ENCODE measurements around the gene BRPF1. TPM values are rescaled to one million over a fixed set of nuclear protein-coding genes. Genes with fewer than 3 reads are reported as not detected.

The BRPF1 gene
- total RNA-seq, 1 donor from 2014 or later = 23.0 TPM

DNA sequence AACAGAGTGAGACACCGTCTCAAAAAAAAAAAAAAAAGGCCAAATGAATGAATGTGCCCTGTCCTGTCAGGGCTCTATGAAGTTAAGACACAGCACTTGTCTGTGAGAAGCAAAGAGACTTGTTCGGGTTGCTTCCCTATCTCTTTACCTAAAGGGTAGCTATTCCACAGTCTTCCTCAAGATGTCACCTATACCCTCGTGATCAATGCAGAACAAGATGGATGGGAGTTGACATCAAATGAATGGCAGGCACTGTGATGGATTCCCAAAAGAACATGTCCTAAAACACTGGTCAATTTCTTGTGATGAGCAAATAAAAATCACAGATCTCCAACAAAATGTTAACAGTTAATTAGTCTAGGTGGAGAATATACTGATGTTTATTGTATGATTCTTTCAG is 51.2 kb downstream of the BRPF1 start:
- Mint-ChIP-seq H3K36me3 (ENCODE audit: unreplicated experiment) (peaks cover 39% of the 10 kb centered on the region), H3K4me1 (ENCODE audit: unreplicated experiment) (no peaks in the 10 kb centered on the region), H3K9me3 (ENCODE audit: unreplicated experiment) (no peaks in the 10 kb centered on the region), H3K27ac (ENCODE audit: unreplicated experiment) (no peak overlapping the region), H3K4me3 (ENCODE audit: unreplicated experiment) (no peak overlapping the region), H3K27me3 (ENCODE audit: unreplicated experiment) (no peaks in the 10 kb centered on the region)
- no peak for DNase-seq (ENCODE audit: extremely low spot score, unreplicated experiment)
- TF ChIP-seq CTCF (IDR thresholded peaks at IDR 0.05) = peak; percentile 19

DNA sequence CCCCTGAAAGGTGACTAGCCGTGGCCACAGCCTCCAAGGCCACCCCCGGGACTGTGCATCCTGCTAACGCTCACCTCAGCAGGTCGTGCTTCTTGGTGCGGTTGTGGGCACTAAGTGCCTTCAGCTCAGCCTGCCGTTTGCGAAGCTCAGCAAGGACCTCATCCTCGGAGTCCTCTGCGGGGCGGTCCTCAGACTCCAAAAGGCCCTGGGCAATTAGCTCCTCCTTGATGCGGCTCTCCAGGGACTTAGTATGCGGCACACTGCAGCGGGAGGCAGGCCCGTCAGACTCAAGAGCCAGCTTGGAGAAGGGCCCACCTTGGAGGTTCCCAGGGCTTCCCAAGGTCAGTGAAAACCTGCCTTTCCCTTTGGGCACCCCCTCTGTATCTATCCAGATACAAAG is 52.4 kb downstream of the BRPF1 start:
- H3K4me3 Mint-ChIP-seq (ENCODE audit: unreplicated experiment) = no peak overlapping the region

GRCh38 chr3:9784965-9785364 is 53.4 kb downstream of the BRPF1 start:
- no peak overlapping the region for H3K4me3 Mint-ChIP-seq (ENCODE audit: unreplicated experiment)
- no peaks in the 10 kb centered on the region for H3K27me3 Mint-ChIP-seq (ENCODE audit: unreplicated experiment)
- no peak for DNase-seq (ENCODE audit: extremely low spot score, unreplicated experiment)
- no peaks in the 10 kb centered on the region for H3K9me3 Mint-ChIP-seq (ENCODE audit: unreplicated experiment)
- H3K27ac Mint-ChIP-seq (ENCODE audit: unreplicated experiment) = no peak overlapping the region
- peaks cover 49% of the 10 kb centered on the region for H3K36me3 Mint-ChIP-seq (ENCODE audit: unreplicated experiment)
- TF ChIP-seq CTCF (IDR thresholded peaks at IDR 0.05) = no peak
- no peaks in the 10 kb centered on the region for H3K4me1 Mint-ChIP-seq (ENCODE audit: unreplicated experiment)

More for the DNA sequence above, 52.4 kb downstream of the BRPF1 start:
- no peak overlapping the region for H3K27ac Mint-ChIP-seq (ENCODE audit: unreplicated experiment)
- H3K36me3 Mint-ChIP-seq (ENCODE audit: unreplicated experiment) = peaks cover 42% of the 10 kb centered on the region
- DNase-seq (ENCODE audit: extremely low spot score, unreplicated experiment) = no peak
- H3K4me1 Mint-ChIP-seq (ENCODE audit: unreplicated experiment) = no peaks in the 10 kb centered on the region
- H3K27me3 Mint-ChIP-seq (ENCODE audit: unreplicated experiment) = no peaks in the 10 kb centered on the region
- H3K9me3 Mint-ChIP-seq (ENCODE audit: unreplicated experiment) = no peaks in the 10 kb centered on the region
- no peak for TF ChIP-seq CTCF (IDR thresholded peaks at IDR 0.05)

DNA sequence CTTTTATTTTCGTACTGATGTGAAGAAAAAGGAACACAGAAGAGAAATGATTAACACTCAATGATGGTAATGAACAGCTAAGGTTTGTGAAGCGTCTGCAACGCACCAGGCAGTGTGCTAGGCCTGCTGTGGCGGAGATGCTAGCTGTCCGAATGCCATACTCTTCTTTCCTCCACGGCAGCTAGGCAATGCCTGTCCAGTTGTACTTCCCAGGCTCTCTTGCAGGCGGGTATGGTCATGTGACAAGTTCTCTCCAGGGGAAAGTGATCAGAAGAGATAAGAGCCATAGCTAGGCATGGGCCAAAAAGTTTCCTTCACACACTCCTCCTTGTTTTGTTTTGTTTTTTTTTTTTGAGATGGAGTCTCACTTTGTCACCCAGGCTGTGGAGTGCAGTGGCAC is 54.1 kb downstream of the BRPF1 start:
- peaks cover 3% of the 10 kb centered on the region for H3K4me1 Mint-ChIP-seq (ENCODE audit: unreplicated experiment)
- DNase-seq (ENCODE audit: extremely low spot score, unreplicated experiment) = no peak
- peaks cover 52% of the 10 kb centered on the region for H3K36me3 Mint-ChIP-seq (ENCODE audit: unreplicated experiment)
- H3K9me3 Mint-ChIP-seq (ENCODE audit: unreplicated experiment) = no peaks in the 10 kb centered on the region
- TF ChIP-seq CTCF (IDR thresholded peaks at IDR 0.05) = no peak
- no peak overlapping the region for H3K4me3 Mint-ChIP-seq (ENCODE audit: unreplicated experiment)
- H3K27ac Mint-ChIP-seq (ENCODE audit: unreplicated experiment) = no peak overlapping the region
- no peaks in the 10 kb centered on the region for H3K27me3 Mint-ChIP-seq (ENCODE audit: unreplicated experiment)

DNA sequence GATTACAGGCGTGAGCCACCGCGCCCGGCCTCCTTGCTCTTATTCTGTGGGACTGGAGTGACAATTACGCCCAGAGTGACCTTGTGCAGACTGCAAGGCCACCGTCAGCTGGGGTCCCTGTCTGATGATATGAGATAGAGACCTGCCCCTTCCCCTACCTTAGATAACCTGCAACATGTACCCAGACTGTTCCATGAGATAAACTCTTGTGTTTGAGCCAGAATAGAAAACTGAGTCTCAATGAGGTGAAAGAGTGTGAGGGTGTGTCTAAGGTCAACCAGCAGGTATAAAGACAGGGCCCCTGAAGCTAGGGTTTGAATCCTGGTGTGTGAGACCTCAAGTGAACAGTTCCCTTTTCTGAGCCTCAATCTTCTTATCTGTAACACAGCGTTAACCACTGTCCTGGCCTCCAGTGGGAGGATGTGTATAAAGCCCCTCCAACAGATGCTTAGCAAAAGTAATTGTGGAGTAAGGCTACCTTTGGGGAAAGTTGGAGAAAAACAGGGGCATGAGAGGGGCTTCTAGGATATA is 54.7 kb downstream of the BRPF1 start:
- peaks cover 49% of the 10 kb centered on the region for H3K36me3 Mint-ChIP-seq (ENCODE audit: unreplicated experiment)
- no peak for TF ChIP-seq CTCF (IDR thresholded peaks at IDR 0.05)

More for the DNA sequence above, 54.7 kb downstream of the BRPF1 start:
- no peak for DNase-seq (ENCODE audit: extremely low spot score, unreplicated experiment)
- Mint-ChIP-seq H3K4me3 (ENCODE audit: unreplicated experiment) (no peak overlapping the region), H3K9me3 (ENCODE audit: unreplicated experiment) (no peaks in the 10 kb centered on the region), H3K27me3 (ENCODE audit: unreplicated experiment) (no peaks in the 10 kb centered on the region), H3K27ac (ENCODE audit: unreplicated experiment) (peak overlapping the region; percentile 31), H3K4me1 (ENCODE audit: unreplicated experiment) (peaks cover 8% of the 10 kb centered on the region)
